Panc1 (cell line): ENCODE results near the gene CCDC32. TPM values are rescaled to one million over a fixed set of nuclear protein-coding genes. Genes with fewer than 3 reads are reported as not detected.

Source experiments
- ATAC-seq: fragments of 200-7000 bp; cut with Tn5 transposase; 2 replicates; pipeline ENCODE4 v1.9.1; 2020; ENCODE audit warnings: mild to moderate bottlenecking, moderate library complexity
- BruUV-seq: library from RNA; stranded (reverse); fragments of 400-500 nt; replicated peaks from 2 replicates; lab custom pipeline; 2021; lab: Mats Ljungman, UMichigan
- CTCF ChIA-PET: fragments of 300-600 bp; sonication (Branson Sonifier 250); formaldehyde crosslinking; loops from one replicate; lab custom pipeline; 2022; ENCODE audit warnings: antibody characterized with exemption; lab: Charles Lee
- POLR2A ChIA-PET: fragments of 300-600 bp; sonication (Branson Sonifier 250); formaldehyde crosslinking; loops from one replicate; lab custom pipeline; 2022; ENCODE audit warnings: antibody characterized with exemption; lab: Charles Lee
- DNase-seq: peaks from one replicate; pipeline ENCODE4 v3.0.0-alpha.2; 2010; ENCODE audit warnings: low read depth, low spot score
- H3K27ac ChIP-seq: 2 replicates; pipeline ENCODE4 v1.5.1; 2011; ENCODE audit warnings: mild to moderate bottlenecking, low read length, inconsistent platforms
- H3K27me3 ChIP-seq: fragments of 200-500 bp; sonication (Bioruptor generic); 2 replicates; pipeline ENCODE4 v1.6.0; 2014; ENCODE audit warnings: low read length, inconsistent platforms; ENCODE audit not compliant: control insufficient read depth, insufficient read depth
- H3K36me3 ChIP-seq: fragments of 200-500 bp; sonication (Bioruptor generic); 2 replicates; pipeline ENCODE4 v1.5.1; 2014; ENCODE audit warnings: inconsistent platforms, mild to moderate bottlenecking, low read length, moderate library complexity; ENCODE audit not compliant: control insufficient read depth, insufficient read depth
- H3K4me1 ChIP-seq: 2 replicates; pipeline ENCODE4 v1.5.1; 2011; ENCODE audit warnings: inconsistent platforms, mild to moderate bottlenecking, low read length, moderate library complexity; ENCODE audit not compliant: control insufficient read depth, insufficient read depth
- H3K4me3 ChIP-seq, 2 experiments: 2 replicates each; pipeline ENCODE4 v1.5.1; 2011 to 2012; ENCODE audit warnings: low read depth in 2 of 2, low read length in 2 of 2, mild to moderate bottlenecking in 2 of 2, inconsistent platforms in 1 of 2, moderate library complexity in 1 of 2
- H3K9me3 ChIP-seq: fragments of 200-500 bp; sonication (Bioruptor generic); 2 replicates; pipeline ENCODE4 v1.5.1; 2014; ENCODE audit warnings: low read depth, mild to moderate bottlenecking, inconsistent platforms, low read length, moderate library complexity; ENCODE audit not compliant: control insufficient read depth, insufficient read depth
- CTCF ChIP-seq: fragments of 450-650 bp; IDR thresholded peaks from 2 replicates; pipeline ENCODE4 v1.5.1; 2017; ENCODE audit warnings: mild to moderate bottlenecking
- POLR2AphosphoS5 ChIP-seq: IDR thresholded peaks from 2 replicates; pipeline ENCODE4 v1.6.1; 2012; ENCODE audit warnings: mild to moderate bottlenecking, low read depth, low read length, moderate library complexity
- REST ChIP-seq, 2 experiments: IDR thresholded peaks; 2 replicates each; pipeline ENCODE4 v1.6.1; 2011 to 2012; ENCODE audit warnings: low read depth in 2 of 2, control low read depth in 1 of 2, low read length in 1 of 2, mild to moderate bottlenecking in 1 of 2, moderate library complexity in 1 of 2; ENCODE audit not compliant: insufficient read depth in 1 of 2
- SIN3A ChIP-seq: IDR thresholded peaks from 2 replicates; pipeline ENCODE4 v1.6.1; 2012; ENCODE audit warnings: low read depth, mild to moderate bottlenecking, low read length, moderate library complexity, borderline replicate concordance; ENCODE audit not compliant: insufficient read depth
- TCF7L2 ChIP-seq: IDR thresholded peaks from 2 replicates; pipeline ENCODE4 v1.6.1; 2011; ENCODE audit warnings: mild to moderate bottlenecking, low read depth, low read length, inconsistent platforms
- in situ Hi-C: cut with HindIII; loops from 2 replicates; pipeline ENCODE4 v1.10.0; 2016; ENCODE audit warnings: low sequenced_read_pairs, low pct_unique_long_range_greater_than_20kb
- intact Hi-C: fragments of 100-400 bp; cut with micrococcal nuclease; formaldehyde crosslinking; loops from one replicate; pipeline ENCODE4 v1.10.0; 2022; ENCODE audit not compliant: unreplicated experiment
- total RNA-seq: library from RNA; stranded (reverse); gene quantifications from one replicate; pipeline ENCODE4 v1.2.1, GENCODE V29; 2021; ENCODE audit not compliant: unreplicated experiment

Gene CCDC32
- total RNA-seq, 1 experiment from 2014 or later, result 29.8 TPM

DNA sequence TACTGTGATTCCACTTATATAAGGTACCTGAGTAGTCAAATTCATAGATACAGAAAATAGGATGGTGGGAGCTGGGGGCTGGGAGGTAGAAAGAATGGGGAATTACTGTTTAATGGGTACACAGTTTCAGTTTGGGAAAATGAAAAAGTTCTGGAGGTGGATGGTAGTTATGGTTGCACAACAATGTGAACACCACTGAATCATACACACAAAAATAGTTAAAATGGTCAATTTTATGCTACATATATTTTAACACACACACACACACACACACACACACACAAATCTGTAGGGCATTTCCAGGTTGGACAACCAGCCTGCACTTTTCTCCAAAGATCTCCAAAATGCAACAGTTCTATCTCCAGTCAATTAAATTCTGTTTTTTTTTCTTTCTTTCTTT, 1.4 kb downstream of the CCDC32 start:
- no peak for TF ChIP-seq TCF7L2
- no peak for TF ChIP-seq REST (IDR thresholded peaks at IDR 0.05; ENCODE audit: insufficient read depth in 1 of 2, low read depth in 2 of 2, low read length in 1 of 2)
- no peak for TF ChIP-seq POLR2AphosphoS5
- no peak for TF ChIP-seq CTCF
- no peak for TF ChIP-seq SIN3A
- DNase-seq (no peak), ATAC-seq (no peak)
- no peaks in the 10 kb centered on the region for H3K36me3 ChIP-seq
- H3K9me3 ChIP-seq, result no peaks in the 10 kb centered on the region
- intact Hi-C loops (no loop called here), in situ Hi-C loops (no loop called here)
- ChIA-PET CTCF (no interaction called here), POLR2A (interaction anchor here (0.6 kb wide), 1 partner anchor 39 kb away, joined by 3 read pairs; no protein-coding TSS in a partner anchor)
- H3K4me3 ChIP-seq, result peak overlapping the region; percentile 78 to 95
- no peak overlapping the region for H3K27ac ChIP-seq
- no TSS peak for BruUV-seq
- H3K4me1 ChIP-seq, result peaks cover 3% of the 10 kb centered on the region; the same call in 1 of the 2 replicates
- no peaks in the 10 kb centered on the region for H3K27me3 ChIP-seq

GRCh38 chr15:40562691-40563090, 2.2 kb downstream of the CCDC32 start:
- CTCF ChIA-PET, result no interaction called here
- TF ChIP-seq POLR2AphosphoS5 (no peak), CTCF (no peak), SIN3A (no peak), TCF7L2 (no peak), REST (IDR thresholded peaks at IDR 0.05; ENCODE audit: insufficient read depth in 1 of 2, low read depth in 2 of 2, low read length in 1 of 2) (no peak)
- in situ Hi-C loops, result no loop called here
- no peak for ATAC-seq
- no peaks in the 10 kb centered on the region for H3K36me3 ChIP-seq
- H3K4me3 ChIP-seq, result no peak overlapping the region
- intact Hi-C loops, result no loop called here
- H3K9me3 ChIP-seq, result no peaks in the 10 kb centered on the region
- no peak for DNase-seq
- no peaks in the 10 kb centered on the region for H3K27me3 ChIP-seq
- no peak overlapping the region for H3K27ac ChIP-seq
- POLR2A ChIA-PET, result no interaction called here
- H3K4me1 ChIP-seq, result no peaks in the 10 kb centered on the region
- BruUV-seq, result no TSS peak
